GM13976 (cell line): ENCODE measurements around the gene CSPG4.

Experiments
- DNase-seq: peaks from one replicate; pipeline ENCODE4 v3.0.0; 2012; ENCODE audit warnings: low spot score
- CTCF ChIP-seq: IDR thresholded peaks from 2 replicates; pipeline ENCODE4 v1.5.1; 2012; ENCODE audit warnings: borderline replicate concordance, mild to moderate bottlenecking; ENCODE audit not compliant: insufficient read depth; ENCODE audit errors: extremely low read depth, missing control alignments, control extremely low read depth
- in situ Hi-C: fragments of 300-500 bp; cut with MboI; formaldehyde crosslinking; loops from one replicate; pipeline ENCODE4 v1.12.0; 2022; ENCODE audit warnings: low sequenced_read_pairs, mixed read lengths, inconsistent platforms; ENCODE audit not compliant: unreplicated experiment

CSPG4 gene

GRCh38 chr15:75656331-75656730 lies 56.3 kb downstream of the CSPG4 start:
- DNase-seq = no peak
- no peak for TF ChIP-seq CTCF
- in situ Hi-C loops = no loop called here

- in situ Hi-C loops = no loop called here
- no peak for DNase-seq
- no peak for TF ChIP-seq CTCF
Observed at GRCh38 chr15:75655931-75656330, 56.7 kb downstream of the CSPG4 start.

GRCh38 chr15:75654201-75654907 lies 58.3 kb downstream of the CSPG4 start:
- no peak for DNase-seq
- in situ Hi-C loops = no loop called here
- no peak for TF ChIP-seq CTCF

- TF ChIP-seq CTCF = no peak
- in situ Hi-C loops = no loop called here
- DNase-seq = no peak
Observed at GRCh38 chr15:75653347-75653913, 59.2 kb downstream of the CSPG4 start.

- TF ChIP-seq CTCF = no peak
- in situ Hi-C loops = no loop called here
- no peak for DNase-seq
Observed at GRCh38 chr15:75651810-75652543, 60.7 kb downstream of the CSPG4 start.

- in situ Hi-C loops = no loop called here
- DNase-seq = no peak
- no peak for TF ChIP-seq CTCF
Observed at GRCh38 chr15:75650908-75651809, 61.5 kb downstream of the CSPG4 start.
